Rectal smooth muscle tissue (tissue), 1 donor: ENCODE results near the gene ARHGAP31.
"Not testable (repeated sequence)": the region's sequence is repeated elsewhere in the genome, so short reads cannot be mapped to it uniquely, and the experiment has no call there.

Experiments
- H3K27ac ChIP-seq: one replicate; pipeline ENCODE4 v1.7.0; 2013; ENCODE audit warnings: low read depth, low read length, inconsistent platforms
- H3K27me3 ChIP-seq: one replicate; pipeline ENCODE4 v1.7.0; 2013; ENCODE audit warnings: low read length; ENCODE audit not compliant: control insufficient read depth, insufficient read depth
- H3K36me3 ChIP-seq: one replicate; pipeline ENCODE4 v1.7.0; 2013; ENCODE audit warnings: low read length; ENCODE audit not compliant: control insufficient read depth, insufficient read depth
- H3K4me1 ChIP-seq: one replicate; pipeline ENCODE4 v1.7.0; 2013; ENCODE audit warnings: low read length; ENCODE audit not compliant: control insufficient read depth, insufficient read depth
- H3K4me3 ChIP-seq: one replicate; pipeline ENCODE4 v1.7.0; 2013; ENCODE audit warnings: low read length
- H3K9ac ChIP-seq: one replicate; pipeline ENCODE4 v1.7.0; 2013; ENCODE audit warnings: low read length

Gene ARHGAP31

GRCh38 chr3:119314821-119315220 is 20.6 kb downstream of the ARHGAP31 start:
- Histone ChIP-seq H3K27me3 (no peaks in the 10 kb centered on the region), H3K4me1 (no peaks in the 10 kb centered on the region), H3K27ac (no peak overlapping the region), H3K4me3 (no peak overlapping the region), H3K9ac (no peak overlapping the region), H3K36me3 (no peaks in the 10 kb centered on the region)

- Histone ChIP-seq H3K4me1 (no peaks in the 10 kb centered on the region), H3K27me3 (no peaks in the 10 kb centered on the region), H3K27ac (no peak overlapping the region), H3K36me3 (no peaks in the 10 kb centered on the region), H3K4me3 (no peak overlapping the region), H3K9ac (no peak overlapping the region)
Observed at GRCh38 chr3:119315600-119316312, 21.6 kb downstream of the ARHGAP31 start.

GRCh38 chr3:119316313-119316670 is 22.1 kb downstream of the ARHGAP31 start:
- H3K9ac ChIP-seq: no peak overlapping the region
- no peaks in the 10 kb centered on the region for H3K36me3 ChIP-seq
- H3K27ac ChIP-seq: no peak overlapping the region
- no peaks in the 10 kb centered on the region for H3K27me3 ChIP-seq
- no peaks in the 10 kb centered on the region for H3K4me1 ChIP-seq
- H3K4me3 ChIP-seq: no peak overlapping the region

- peaks cover 4% of the 10 kb centered on the region for H3K4me1 ChIP-seq
- no peak overlapping the region for H3K4me3 ChIP-seq
- H3K27ac ChIP-seq: no peak overlapping the region
- no peaks in the 10 kb centered on the region for H3K36me3 ChIP-seq
- H3K27me3 ChIP-seq: no peaks in the 10 kb centered on the region
- H3K9ac ChIP-seq: no peak overlapping the region
Observed at GRCh38 chr3:119318876-119319275, 24.7 kb downstream of the ARHGAP31 start.

GRCh38 chr3:119319311-119319710 is 25.1 kb downstream of the ARHGAP31 start:
- Histone ChIP-seq H3K4me3 (no peak overlapping the region), H3K27ac (no peak overlapping the region), H3K9ac (no peak overlapping the region), H3K4me1 (peaks cover 4% of the 10 kb centered on the region), H3K36me3 (no peaks in the 10 kb centered on the region), H3K27me3 (no peaks in the 10 kb centered on the region)

- not testable (repeated sequence) for H3K4me3 ChIP-seq, H3K4me1 ChIP-seq, H3K9ac ChIP-seq, H3K27me3 ChIP-seq, H3K36me3 ChIP-seq, H3K27ac ChIP-seq
Observed at GRCh38 chr3:119320785-119321184, 26.6 kb downstream of the ARHGAP31 start.

- no peaks in the 10 kb centered on the region for H3K27me3 ChIP-seq
- H3K4me1 ChIP-seq: peaks cover 4% of the 10 kb centered on the region
- H3K27ac ChIP-seq: peak overlapping the region; percentile 92
- peak overlapping the region; percentile 78 for H3K4me3 ChIP-seq
- H3K9ac ChIP-seq: peak overlapping the region; percentile 83
- no peaks in the 10 kb centered on the region for H3K36me3 ChIP-seq
Observed at GRCh38 chr3:119322021-119322834, 28.0 kb downstream of the ARHGAP31 start.

- Histone ChIP-seq H3K4me1 (peaks cover 4% of the 10 kb centered on the region), H3K27ac (peak overlapping the region; percentile 92), H3K9ac (peak overlapping the region; percentile 83), H3K27me3 (no peaks in the 10 kb centered on the region), H3K36me3 (no peaks in the 10 kb centered on the region), H3K4me3 (peak overlapping the region; percentile 78)
Observed at GRCh38 chr3:119322835-119323722, 28.9 kb downstream of the ARHGAP31 start.

- Histone ChIP-seq H3K27me3 (no peaks in the 10 kb centered on the region), H3K4me3 (peak overlapping the region; percentile 78), H3K36me3 (no peaks in the 10 kb centered on the region), H3K4me1 (peaks cover 4% of the 10 kb centered on the region), H3K9ac (no peak overlapping the region), H3K27ac (peak overlapping the region; percentile 92)
Observed at GRCh38 chr3:119323723-119324085, 29.5 kb downstream of the ARHGAP31 start.

- Histone ChIP-seq H3K4me1 (peaks cover 8% of the 10 kb centered on the region), H3K27ac (no peak overlapping the region), H3K9ac (no peak overlapping the region), H3K4me3 (no peak overlapping the region), H3K27me3 (no peaks in the 10 kb centered on the region), H3K36me3 (no peaks in the 10 kb centered on the region)
Observed at GRCh38 chr3:119324899-119325298, 30.7 kb downstream of the ARHGAP31 start.

- no peaks in the 10 kb centered on the region for H3K27me3 ChIP-seq
- H3K36me3 ChIP-seq: no peaks in the 10 kb centered on the region
- no peak overlapping the region for H3K27ac ChIP-seq
- no peak overlapping the region for H3K4me3 ChIP-seq
- peaks cover 8% of the 10 kb centered on the region for H3K4me1 ChIP-seq
- no peak overlapping the region for H3K9ac ChIP-seq
Observed at GRCh38 chr3:119326976-119327375, 32.8 kb downstream of the ARHGAP31 start.

- Histone ChIP-seq H3K9ac (no peak overlapping the region), H3K36me3 (no peaks in the 10 kb centered on the region), H3K4me1 (peaks cover 4% of the 10 kb centered on the region), H3K27me3 (no peaks in the 10 kb centered on the region), H3K27ac (no peak overlapping the region), H3K4me3 (no peak overlapping the region)
Observed at GRCh38 chr3:119329551-119329950, 35.4 kb downstream of the ARHGAP31 start.
